T-helper 1 cell (primary cell): ENCODE data around the gene NPIPA8.
"Not testable (repeated sequence)": the region's sequence is repeated elsewhere in the genome, so short reads cannot be mapped to it uniquely, and the experiment has no call there.

Experiments used
- DNase-seq, 5 donors: peaks; one replicate each; pipeline ENCODE4 v3.0.0-alpha.2; 2012 to 2020
- total RNA-seq, 4 donors: gene quantifications; one replicate each; lab custom pipeline; 2026; lab: John Stamatoyannopoulos, UW

NPIPA8 gene
- 0 reads per million in 4 donors for total RNA-seq

GRCh38 chr16:18336636-18337035, at the start of gene NPIPA8:
NPIPA8 (minus strand) TSS chr16:18336736; CDS start chr16:18332662, 4,074 bp downstream.
- DNase-seq: not testable (repeated sequence)

- not testable (repeated sequence) for DNase-seq
Measured at GRCh38 chr16:18385285-18385684, 48.7 kb upstream of the NPIPA8 start.

- not testable (repeated sequence) for DNase-seq
Measured at GRCh38 chr16:18384869-18385268, 48.3 kb upstream of the NPIPA8 start.

- DNase-seq: not testable (repeated sequence)
Measured at GRCh38 chr16:18384098-18384636, 47.6 kb upstream of the NPIPA8 start.

GRCh38 chr16:18382696-18383095, 46.2 kb upstream of the NPIPA8 start:
- DNase-seq: not testable (repeated sequence)

- DNase-seq: not testable (repeated sequence)
Measured at GRCh38 chr16:18347742-18348141, 11.2 kb upstream of the NPIPA8 start.

GRCh38 chr16:18346993-18347392, 10.5 kb upstream of the NPIPA8 start:
- not testable (repeated sequence) for DNase-seq

- DNase-seq: not testable (repeated sequence)
Measured at GRCh38 chr16:18344634-18345033, 8.1 kb upstream of the NPIPA8 start.

GRCh38 chr16:18341986-18342385, 5.5 kb upstream of the NPIPA8 start:
- not testable (repeated sequence) for DNase-seq

GRCh38 chr16:18341417-18341960, 5.0 kb upstream of the NPIPA8 start:
- not testable (repeated sequence) for DNase-seq

- DNase-seq: not testable (repeated sequence)
Measured at GRCh38 chr16:18339210-18339609, 2.7 kb upstream of the NPIPA8 start.

- DNase-seq: not testable (repeated sequence)
Measured at GRCh38 chr16:18311811-18312210, 24.7 kb downstream of the NPIPA8 start.

- DNase-seq: not testable (repeated sequence)
Measured at GRCh38 chr16:18309159-18309558, 27.4 kb downstream of the NPIPA8 start.

- not testable (repeated sequence) for DNase-seq
Measured at GRCh38 chr16:18307241-18307640, 29.3 kb downstream of the NPIPA8 start.

- DNase-seq: not testable (repeated sequence)
Measured at GRCh38 chr16:18306066-18306465, 30.5 kb downstream of the NPIPA8 start.

- not testable (repeated sequence) for DNase-seq
Measured at GRCh38 chr16:18303059-18303706, 33.4 kb downstream of the NPIPA8 start.

- DNase-seq: not testable (repeated sequence)
Measured at GRCh38 chr16:18297714-18298113, 38.8 kb downstream of the NPIPA8 start.

- DNase-seq: not testable (repeated sequence)
Measured at GRCh38 chr16:18296931-18297330, 39.6 kb downstream of the NPIPA8 start.

- not testable (repeated sequence) for DNase-seq
Measured at GRCh38 chr16:18294371-18294770, 42.2 kb downstream of the NPIPA8 start.

- DNase-seq: not testable (repeated sequence)
Measured at GRCh38 chr16:18293337-18293956, 43.1 kb downstream of the NPIPA8 start.

GRCh38 chr16:18290959-18291358, 45.6 kb downstream of the NPIPA8 start:
- DNase-seq: not testable (repeated sequence)

GRCh38 chr16:18286342-18286741, 50.2 kb downstream of the NPIPA8 start:
- DNase-seq: not testable (repeated sequence)

- DNase-seq: not testable (repeated sequence)
Measured at GRCh38 chr16:18280319-18280718, 56.2 kb downstream of the NPIPA8 start.
